HG03196 (cell line): ENCODE data around the gene RAPGEF2.
"Not testable (repeated sequence)": the region's sequence is repeated elsewhere in the genome, so short reads cannot be mapped to it uniquely, and the experiment has no call there.

Source experiments
- ATAC-seq: cut with Tn5 transposase; IDR thresholded peaks from one replicate; pipeline ENCODE4 v1.9.1; 2021; ENCODE audit not compliant: unreplicated experiment

RAPGEF2 gene

GRCh38 chr4:159102622-159103383 is at the start of gene RAPGEF2:
RAPGEF2 (plus strand) TSS chr4:159103079; CDS start chr4:159104163, 1,084 bp downstream.
- ATAC-seq, result peak; percentile 76

- ATAC-seq, result no peak
These were observed 47.0 kb upstream of the RAPGEF2 start for GRCh38 chr4:159055833-159056232.

DNA sequence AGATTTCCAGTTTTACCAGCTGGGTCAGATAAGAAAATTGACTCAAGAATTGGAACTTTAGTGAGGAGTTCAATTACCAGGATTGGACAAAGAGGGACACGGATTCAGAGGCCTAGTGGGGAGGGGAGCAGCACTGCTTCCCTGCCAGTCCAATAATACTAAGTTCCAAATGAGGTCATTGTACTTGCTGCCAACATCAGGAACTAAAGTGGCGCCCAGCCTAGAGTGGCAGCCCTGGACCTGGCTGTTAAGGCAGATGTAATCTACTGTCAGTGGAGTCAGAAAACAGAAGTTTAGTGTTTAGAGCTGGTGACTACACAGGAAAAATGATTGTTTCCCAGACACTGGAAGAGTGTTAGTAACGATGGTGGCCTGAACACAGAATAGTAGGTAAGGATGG is 42.7 kb upstream of the RAPGEF2 start:
- ATAC-seq, result no peak

DNA sequence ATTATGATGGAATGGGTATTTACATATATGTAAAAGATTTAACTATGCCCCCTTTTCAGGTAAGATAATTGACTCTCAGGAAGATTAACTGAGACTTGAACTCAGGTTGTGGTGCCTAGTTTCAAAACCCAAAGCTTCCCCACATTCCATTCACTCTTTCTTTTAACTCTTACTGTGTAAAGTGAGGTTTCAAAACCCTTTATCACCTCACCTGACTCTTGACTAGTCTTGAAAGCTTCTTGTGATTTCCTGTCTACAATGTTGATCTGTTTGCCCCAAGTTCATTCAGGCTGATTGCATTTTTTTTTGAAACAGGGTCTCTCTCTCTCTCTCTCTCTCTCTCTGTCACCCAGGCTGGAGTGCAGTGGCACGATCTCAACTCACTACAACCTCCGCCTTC is 40.5 kb upstream of the RAPGEF2 start:
- no peak for ATAC-seq

- ATAC-seq, result no peak
These were observed 37.2 kb upstream of the RAPGEF2 start for GRCh38 chr4:159065513-159066240.

DNA sequence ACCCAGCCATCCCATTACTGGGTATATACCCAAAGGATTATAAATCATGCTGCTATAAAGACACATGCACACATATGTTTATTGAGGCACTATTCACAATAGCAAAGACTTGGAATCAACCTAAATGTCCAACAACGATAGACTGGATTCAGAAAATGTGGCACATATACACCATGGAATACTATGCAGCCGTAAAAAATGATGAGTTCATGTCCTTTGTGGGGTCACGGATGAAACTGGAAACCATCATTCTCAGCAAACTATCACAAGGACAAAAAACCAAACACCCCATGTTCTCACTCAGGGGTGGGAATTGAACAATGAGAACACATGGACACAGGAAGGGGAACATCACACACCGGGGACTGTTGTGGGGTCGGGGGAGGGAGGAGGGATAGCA is 34.7 kb upstream of the RAPGEF2 start:
- ATAC-seq, result not testable (repeated sequence)

DNA sequence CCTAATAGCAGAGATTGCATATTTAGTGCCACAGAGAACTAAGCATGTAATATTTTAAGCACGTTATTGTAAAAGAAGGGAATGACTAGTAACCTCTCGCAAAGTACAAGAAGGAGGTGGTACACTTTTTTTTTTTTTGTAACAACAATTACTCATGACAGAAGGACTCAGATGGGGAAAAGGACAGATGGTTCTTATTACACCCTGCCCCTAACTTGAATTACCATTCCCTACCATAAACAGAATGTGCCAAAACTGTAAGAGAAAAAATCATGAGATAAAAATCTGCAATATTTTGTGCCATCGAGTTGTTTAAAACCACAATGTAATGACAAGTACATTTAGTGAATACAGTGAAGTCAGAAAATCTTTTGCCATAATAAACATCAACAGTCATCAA is 33.0 kb upstream of the RAPGEF2 start:
- ATAC-seq, result no peak

GRCh38 chr4:159070742-159071141 is 32.1 kb upstream of the RAPGEF2 start:
- no peak for ATAC-seq

- no peak for ATAC-seq
These were observed 31.5 kb upstream of the RAPGEF2 start for GRCh38 chr4:159071178-159071968.

- no peak for ATAC-seq
These were observed 30.7 kb upstream of the RAPGEF2 start for GRCh38 chr4:159071969-159072765.

GRCh38 chr4:159075531-159075932 is 27.3 kb upstream of the RAPGEF2 start:
- no peak for ATAC-seq

DNA sequence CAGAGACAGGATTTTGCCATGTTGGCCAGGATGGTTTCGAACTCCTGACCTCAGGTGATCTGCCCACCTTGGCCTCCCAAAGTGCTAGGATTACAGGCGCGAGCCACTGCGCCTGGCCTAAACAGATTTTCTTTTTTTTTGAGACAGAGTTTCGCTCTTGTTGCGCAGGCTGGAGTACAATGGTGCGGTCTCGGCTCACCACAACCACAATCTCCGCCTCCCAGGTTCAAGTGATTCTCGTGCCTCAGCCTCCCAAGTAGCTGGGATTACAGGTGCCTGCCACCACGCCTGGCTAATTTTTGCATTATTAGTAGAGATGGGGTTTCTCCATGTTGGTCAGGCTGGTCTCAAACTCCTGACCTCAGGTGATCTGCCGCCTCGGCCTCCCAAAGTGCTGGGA is 25.9 kb upstream of the RAPGEF2 start:
- not testable (repeated sequence) for ATAC-seq

- ATAC-seq, result peak; percentile 94
These were observed 25.0 kb upstream of the RAPGEF2 start for GRCh38 chr4:159077702-159078495.

DNA sequence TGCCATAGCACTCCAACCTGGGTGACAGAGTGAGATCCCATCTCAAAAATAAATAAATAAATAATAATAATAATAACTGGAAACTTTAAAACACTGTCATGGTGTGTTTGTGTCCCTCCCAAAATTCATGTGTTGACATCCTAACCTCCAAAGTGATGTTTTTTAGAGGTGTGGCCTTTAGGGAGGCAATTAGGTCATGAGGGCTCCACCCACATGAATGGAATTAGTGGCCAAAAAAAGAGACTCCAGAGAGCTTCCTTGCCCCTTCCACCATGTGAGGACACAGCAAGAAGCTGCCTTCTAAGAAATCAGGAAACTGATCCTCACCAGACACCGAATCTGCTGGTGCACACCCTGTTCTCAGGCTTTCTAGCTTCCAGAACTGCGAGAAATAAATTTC is 23.8 kb upstream of the RAPGEF2 start:
- no peak for ATAC-seq

DNA sequence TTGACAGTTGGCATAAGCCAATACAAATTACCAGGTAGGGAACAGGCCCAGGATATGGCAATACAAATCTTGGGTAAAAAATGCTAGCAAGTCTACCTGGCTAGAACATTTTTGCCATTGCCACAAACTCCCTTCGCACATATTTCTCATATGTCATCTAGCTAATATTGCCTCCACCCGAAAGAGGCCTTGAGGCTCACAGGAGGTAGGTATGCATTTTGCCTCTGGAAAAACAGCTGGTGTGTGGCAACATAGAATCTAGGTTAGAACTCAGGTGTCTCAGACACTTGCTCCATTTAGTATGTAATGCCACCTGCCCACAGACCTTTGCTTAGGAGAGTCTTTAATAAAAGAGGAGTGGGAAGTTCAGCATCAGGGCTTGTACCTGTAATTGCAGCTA is 16.3 kb upstream of the RAPGEF2 start:
- ATAC-seq, result no peak

GRCh38 chr4:159090255-159090654 is 12.6 kb upstream of the RAPGEF2 start:
- no peak for ATAC-seq

- not testable (repeated sequence) for ATAC-seq
These were observed 8.7 kb upstream of the RAPGEF2 start for GRCh38 chr4:159094156-159094555.

DNA sequence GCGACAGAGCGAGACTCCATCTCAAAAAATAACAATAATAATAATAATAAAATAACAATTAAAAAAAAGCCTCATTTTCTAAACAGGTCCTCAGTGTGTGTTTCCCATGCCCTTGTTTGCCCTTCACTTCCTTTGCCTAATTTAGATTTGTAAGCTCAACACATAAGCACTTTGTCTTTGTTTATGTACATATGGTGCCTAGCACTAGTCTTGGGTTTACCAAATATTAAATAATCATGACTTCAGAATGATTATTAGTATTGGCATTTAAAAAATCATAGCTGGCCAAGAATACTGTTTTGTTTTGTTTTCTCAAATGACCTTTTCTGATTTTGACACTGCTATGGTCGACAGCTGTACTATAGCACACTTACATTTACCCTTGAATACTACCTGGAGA is 6.4 kb upstream of the RAPGEF2 start:
- ATAC-seq, result no peak

GRCh38 chr4:159097144-159097543 is 5.7 kb upstream of the RAPGEF2 start:
- no peak for ATAC-seq

DNA sequence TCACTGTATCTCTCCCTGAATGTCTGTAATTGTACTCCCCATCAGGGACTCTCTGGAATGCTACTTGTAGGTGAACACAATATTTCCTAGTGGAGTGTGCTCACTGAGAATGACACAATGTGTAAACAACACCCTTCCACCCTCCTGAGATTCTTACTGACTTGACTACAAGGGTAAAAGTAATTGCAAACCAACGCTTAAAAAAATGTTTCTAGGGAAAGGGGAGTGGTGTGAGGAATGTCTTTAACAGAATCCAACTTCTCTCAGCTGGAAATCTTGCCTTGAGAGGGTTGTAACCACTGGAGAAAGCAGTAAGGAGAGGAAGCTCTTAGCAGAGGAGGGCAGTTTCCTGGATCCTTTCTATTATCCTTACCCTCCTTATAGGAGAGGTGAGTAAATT is 5.1 kb upstream of the RAPGEF2 start:
- ATAC-seq, result no peak
